Stimulated activated CD8-positive, alpha-beta memory T cell treated with anti-CD3 and anti-CD28 coated beads, Interleukin-7, amount 100 ng/mL, for 4 hours (primary cell): Measurements from ENCODE around the gene CPNE1.

Source experiments
- DNase-seq, 2 donors: peaks; one replicate each; pipeline ENCODE4 v3.0.0-alpha.2; 2020; ENCODE audit warnings: low read depth in 2 of 2

CPNE1 gene

GRCh38 chr20:35653893-35654292, 10.8 kb downstream of the CPNE1 start:
- DNase-seq, result no peak

GRCh38 chr20:35653430-35653734, 11.3 kb downstream of the CPNE1 start:
- no peak for DNase-seq

- DNase-seq, result no peak
These were observed 11.9 kb downstream of the CPNE1 start for GRCh38 chr20:35652641-35653429.

GRCh38 chr20:35651958-35652357, 12.7 kb downstream of the CPNE1 start:
- no peak for DNase-seq

GRCh38 chr20:35650632-35651031, 14.1 kb downstream of the CPNE1 start:
- DNase-seq, result no peak

- DNase-seq, result no peak
These were observed 15.9 kb downstream of the CPNE1 start for GRCh38 chr20:35648836-35649235.

GRCh38 chr20:35644806-35645205, 19.9 kb downstream of the CPNE1 start:
- DNase-seq, result no peak

GRCh38 chr20:35643045-35643444, 21.7 kb downstream of the CPNE1 start:
- no peak for DNase-seq

GRCh38 chr20:35641743-35642142, 23.0 kb downstream of the CPNE1 start:
- no peak for DNase-seq

- no peak for DNase-seq
These were observed 24.0 kb downstream of the CPNE1 start for GRCh38 chr20:35640724-35641123.

GRCh38 chr20:35638751-35639150, 25.9 kb downstream of the CPNE1 start:
- DNase-seq, result no peak

- DNase-seq, result no peak
These were observed 27.4 kb downstream of the CPNE1 start for GRCh38 chr20:35637276-35637675.

GRCh38 chr20:35636095-35636494, 28.6 kb downstream of the CPNE1 start:
- no peak for DNase-seq

GRCh38 chr20:35635652-35636051, 29.0 kb downstream of the CPNE1 start:
- no peak for DNase-seq

GRCh38 chr20:35632539-35633115, 32.1 kb downstream of the CPNE1 start:
- DNase-seq, result no peak

- DNase-seq, result no peak
These were observed 34.1 kb downstream of the CPNE1 start for GRCh38 chr20:35630636-35631035.

- DNase-seq, result no peak
These were observed 35.1 kb downstream of the CPNE1 start for GRCh38 chr20:35629427-35630145.

GRCh38 chr20:35627121-35627520, 37.6 kb downstream of the CPNE1 start:
- no peak for DNase-seq

GRCh38 chr20:35626386-35627001, 38.2 kb downstream of the CPNE1 start:
- no peak for DNase-seq

GRCh38 chr20:35625584-35626385, 38.9 kb downstream of the CPNE1 start:
- no peak for DNase-seq

GRCh38 chr20:35621560-35621946, 43.1 kb downstream of the CPNE1 start:
- DNase-seq, result no peak
